ENCODE results near the gene IDUA.

IDUA gene

DNA sequence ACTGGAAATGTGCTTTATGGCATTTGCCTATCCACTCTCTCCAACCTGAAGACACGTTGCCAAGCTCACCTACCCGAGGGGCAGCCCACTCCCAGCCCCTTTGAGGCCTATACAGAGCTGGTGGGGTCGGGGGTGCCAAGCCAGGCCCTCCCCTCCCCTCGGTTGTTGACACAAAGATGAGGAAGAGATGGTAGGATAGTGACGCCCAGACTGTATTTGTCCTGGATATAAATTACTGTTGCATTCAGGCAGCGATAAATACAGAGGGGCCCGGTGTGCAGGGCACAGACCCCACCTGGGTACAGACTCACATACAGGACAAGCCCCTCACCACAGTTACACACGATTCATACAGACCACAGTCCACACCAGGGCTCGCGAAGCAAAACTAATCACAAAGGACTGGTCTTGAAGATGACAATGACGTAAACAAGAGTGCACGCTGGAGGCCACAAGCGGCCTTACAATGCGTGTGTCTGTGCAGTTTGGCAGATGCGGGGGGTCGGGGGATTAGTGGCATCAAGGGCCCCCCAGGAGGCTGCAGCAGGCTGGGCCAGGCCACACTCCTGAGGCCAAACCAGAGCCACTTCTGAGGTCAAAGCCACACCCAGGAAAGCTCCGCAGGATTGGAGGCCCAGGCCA is 28.0 kb upstream of the IDUA start:
- H3K27me3 ChIP-seq (ENCODE audit: insufficient read depth, poor library complexity, severe bottlenecking) = no peaks in the 10 kb centered on the region
- H3K27ac ChIP-seq (replicated peaks) = no peak overlapping the region
- no peak for DNase-seq (ENCODE audit: low read depth in 1 of 2, low spot score in 1 of 2)
- TF ChIP-seq GABPA (IDR thresholded peaks at IDR 0.05; ENCODE audit: low read depth) (no peak), SPI1 (IDR thresholded peaks at IDR 0.05; ENCODE audit: borderline replicate concordance, low read depth) (no peak), POLR2AphosphoS5 (IDR thresholded peaks at IDR 0.05; ENCODE audit: low read depth) (no peak), REST (IDR thresholded peaks at IDR 0.05; ENCODE audit: insufficient replicate concordance, low read depth) (no peak)
- TF ChIP-seq, protein P1, sequence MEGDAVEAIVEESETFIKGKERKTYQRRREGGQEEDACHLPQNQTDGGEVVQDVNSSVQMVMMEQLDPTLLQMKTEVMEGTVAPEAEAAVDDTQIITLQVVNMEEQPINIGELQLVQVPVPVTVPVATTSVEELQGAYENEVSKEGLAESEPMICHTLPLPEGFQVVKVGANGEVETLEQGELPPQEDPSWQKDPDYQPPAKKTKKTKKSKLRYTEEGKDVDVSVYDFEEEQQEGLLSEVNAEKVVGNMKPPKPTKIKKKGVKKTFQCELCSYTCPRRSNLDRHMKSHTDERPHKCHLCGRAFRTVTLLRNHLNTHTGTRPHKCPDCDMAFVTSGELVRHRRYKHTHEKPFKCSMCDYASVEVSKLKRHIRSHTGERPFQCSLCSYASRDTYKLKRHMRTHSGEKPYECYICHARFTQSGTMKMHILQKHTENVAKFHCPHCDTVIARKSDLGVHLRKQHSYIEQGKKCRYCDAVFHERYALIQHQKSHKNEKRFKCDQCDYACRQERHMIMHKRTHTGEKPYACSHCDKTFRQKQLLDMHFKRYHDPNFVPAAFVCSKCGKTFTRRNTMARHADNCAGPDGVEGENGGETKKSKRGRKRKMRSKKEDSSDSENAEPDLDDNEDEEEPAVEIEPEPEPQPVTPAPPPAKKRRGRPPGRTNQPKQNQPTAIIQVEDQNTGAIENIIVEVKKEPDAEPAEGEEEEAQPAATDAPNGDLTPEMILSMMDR (IDR thresholded peaks at IDR 0.05; ENCODE audit: insufficient read depth, low read length) = no peak
- no peak overlapping the region for H3K4me3 ChIP-seq (replicated peaks; ENCODE audit: insufficient read depth, low read length)

GRCh38 chr4:959338-960139 is 27.3 kb upstream of the IDUA start:
- no peaks in the 10 kb centered on the region for H3K27me3 ChIP-seq (ENCODE audit: insufficient read depth, poor library complexity, severe bottlenecking)
- DNase-seq (ENCODE audit: low read depth in 1 of 2, low spot score in 1 of 2) = no peak
- H3K27ac ChIP-seq (replicated peaks) = no peak overlapping the region
- H3K4me3 ChIP-seq (replicated peaks; ENCODE audit: insufficient read depth, low read length) = no peak overlapping the region
- TF ChIP-seq SPI1 (IDR thresholded peaks at IDR 0.05; ENCODE audit: borderline replicate concordance, low read depth) (no peak), POLR2AphosphoS5 (IDR thresholded peaks at IDR 0.05; ENCODE audit: low read depth) (no peak), REST (IDR thresholded peaks at IDR 0.05; ENCODE audit: insufficient replicate concordance, low read depth) (no peak)
- TF ChIP-seq, protein P1 (IDR thresholded peaks at IDR 0.05; ENCODE audit: insufficient read depth, low read length) = no peak

DNA sequence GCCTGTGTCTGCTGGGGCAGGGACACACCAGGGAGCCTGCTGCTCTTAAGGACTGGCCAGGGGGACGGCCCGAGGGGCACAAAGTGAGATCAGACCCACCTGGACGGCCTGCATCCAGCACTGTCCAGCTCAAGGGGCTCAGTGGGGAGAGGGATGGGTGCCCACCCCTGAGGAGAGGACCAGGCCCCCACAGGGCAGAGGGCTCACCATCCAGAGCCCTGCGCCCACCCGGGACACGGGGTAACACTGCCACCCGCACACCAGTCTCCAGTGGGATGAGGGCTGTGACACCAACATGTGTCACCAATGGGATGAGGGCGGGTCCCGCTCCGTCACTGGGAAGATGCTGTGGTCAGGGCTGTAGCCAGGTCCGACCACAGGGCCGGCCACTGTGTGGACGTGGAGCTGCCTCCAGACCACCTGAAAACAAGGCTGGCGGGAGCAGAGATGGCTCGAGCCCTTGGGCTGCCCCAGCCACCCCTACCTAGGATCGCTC is 26.7 kb upstream of the IDUA start:
- no peaks in the 10 kb centered on the region for H3K27me3 ChIP-seq (ENCODE audit: insufficient read depth, poor library complexity, severe bottlenecking)
- no peak overlapping the region for H3K27ac ChIP-seq (replicated peaks)
- TF ChIP-seq, protein P1 (IDR thresholded peaks at IDR 0.05; ENCODE audit: insufficient read depth, low read length) = no peak
- TF ChIP-seq SPI1 (IDR thresholded peaks at IDR 0.05; ENCODE audit: borderline replicate concordance, low read depth) = no peak
- TF ChIP-seq REST (IDR thresholded peaks at IDR 0.05; ENCODE audit: insufficient replicate concordance, low read depth) = no peak
- no peak for TF ChIP-seq POLR2AphosphoS5 (IDR thresholded peaks at IDR 0.05; ENCODE audit: low read depth)
- no peak for TF ChIP-seq GABPA (IDR thresholded peaks at IDR 0.05; ENCODE audit: low read depth)
- DNase-seq (ENCODE audit: low read depth in 1 of 2, low spot score in 1 of 2) = no peak
- no peak overlapping the region for H3K4me3 ChIP-seq (replicated peaks; ENCODE audit: insufficient read depth, low read length)

Measured in HL-60 (cell line).